ENCODE data around the gene PAOX.

GRCh38 chr10:133422807-133423771 is 44.0 kb downstream of the PAOX start:
- no peak for TF ChIP-seq CTCF (IDR thresholded peaks at IDR 0.05; ENCODE audit: low read length)
- TF ChIP-seq EZH2 (IDR thresholded peaks at IDR 0.05; ENCODE audit: borderline replicate concordance, low read length) = no peak
